H1 (cell line): Measurements from ENCODE around the gene APBA3. TPM values are rescaled to one million over a fixed set of nuclear protein-coding genes. Genes with fewer than 3 reads are reported as not detected.

Experiments used
- CTCF ChIA-PET: fragments of 300-600 bp; sonication (Branson Sonifier 250); formaldehyde crosslinking; loops from one replicate; lab custom pipeline; 2021; ENCODE audit not compliant: partially characterized antibody; lab: Charles Lee
- POLR2A ChIA-PET: fragments of 300-600 bp; sonication (Branson Sonifier 250); formaldehyde crosslinking; loops from one replicate; lab custom pipeline; 2021; ENCODE audit warnings: inconsistent platforms; ENCODE audit not compliant: partially characterized antibody; lab: Charles Lee
- DNase-seq, 2 experiments: peaks; one replicate each; pipeline versions ENCODE4 v3.0.0 to v3.0.0-alpha.2; 2010 to 2022; ENCODE audit warnings: low spot score in 2 of 2, low read depth in 1 of 2, mixed read lengths in 1 of 2
- FAIRE-seq: peaks from 2 replicates; lab custom pipeline; 2011; peaks lifted over from hg19 to GRCh38; lab: Jason Lieb, UNC
- H2AFZ ChIP-seq: 2 replicates; pipeline ENCODE4 v1.8.1; 2012; ENCODE audit warnings: low read length, inconsistent platforms
- H2AK5ac ChIP-seq: 2 replicates; pipeline ENCODE4 v1.6.1; 2013; ENCODE audit warnings: low read depth, low read length
- H2BK120ac ChIP-seq: replicated peaks from 2 replicates; pipeline ENCODE3; 2013; ENCODE audit warnings: low read depth, low read length, inconsistent platforms
- H2BK12ac ChIP-seq: 2 replicates; pipeline ENCODE4 v1.6.1; 2013; ENCODE audit warnings: low read depth, low read length
- H2BK15ac ChIP-seq: 2 replicates; pipeline ENCODE4 v1.6.1; 2013; ENCODE audit warnings: low read length
- H2BK20ac ChIP-seq: 2 replicates; pipeline ENCODE4 v1.6.1; 2013; ENCODE audit warnings: low read length
- H2BK5ac ChIP-seq: 2 replicates; pipeline ENCODE4 v1.6.1; 2013; ENCODE audit warnings: low read depth, low read length
- H3K14ac ChIP-seq: 2 replicates; pipeline ENCODE4 v1.6.1; 2013; ENCODE audit warnings: inconsistent platforms; ENCODE audit not compliant: insufficient read length
- H3K18ac ChIP-seq: 2 replicates; pipeline ENCODE4 v1.6.1; 2013; ENCODE audit warnings: low read length; ENCODE audit errors: extremely low read depth
- H3K23ac ChIP-seq: 2 replicates; pipeline ENCODE4 v1.6.1; 2013; ENCODE audit warnings: inconsistent platforms; ENCODE audit not compliant: insufficient read length
- H3K23me2 ChIP-seq: 2 replicates; pipeline ENCODE4 v1.6.1; 2013; ENCODE audit warnings: low read depth, low read length
- H3K27ac ChIP-seq: 2 replicates; pipeline ENCODE4 v1.6.1; 2011; ENCODE audit warnings: low read depth, low read length, inconsistent platforms
- H3K27me3 ChIP-seq, 4 experiments: replicated peaks in 1 of 4; 1 replicate in 1 of 4; 2 replicates in 3 of 4; pipeline versions ENCODE4 v1.6.1 to v1.8.1; 2011 to 2013; ENCODE audit warnings: low read length in 3 of 4, mild to moderate bottlenecking in 3 of 4, inconsistent platforms in 2 of 4, mixed read lengths in 2 of 4, moderate library complexity in 1 of 4; ENCODE audit not compliant: control insufficient read depth in 3 of 4, insufficient read depth in 3 of 4; ENCODE audit errors: extremely low read depth in 1 of 4
- H3K36me3 ChIP-seq, 4 experiments: 2 replicates each; pipeline versions ENCODE4 v1.6.1 to v1.8.1; 2011 to 2013; ENCODE audit warnings: mild to moderate bottlenecking in 4 of 4, low read length in 3 of 4, moderate library complexity in 2 of 4, control low read depth in 1 of 4, inconsistent platforms in 1 of 4; ENCODE audit not compliant: insufficient read depth in 4 of 4, control insufficient read depth in 2 of 4
- H3K4ac ChIP-seq: replicated peaks from 2 replicates; pipeline ENCODE3; 2013; ENCODE audit warnings: low read length, low read depth, mixed read lengths, inconsistent platforms; ENCODE audit not compliant: insufficient read length
- H3K4me1 ChIP-seq, 4 experiments: replicated peaks in 1 of 4; 1 replicate in 1 of 4; 2 replicates in 3 of 4; pipeline versions ENCODE4 v1.6.1 to v1.8.1; 2011 to 2013; ENCODE audit warnings: low read length in 3 of 4, inconsistent platforms in 2 of 4, mixed read lengths in 1 of 4; ENCODE audit not compliant: insufficient read depth in 4 of 4, control insufficient read depth in 3 of 4
- H3K4me2 ChIP-seq, 2 experiments: 2 replicates each; pipeline versions ENCODE4 v1.6.1 to v1.8.1; 2011 to 2013; ENCODE audit warnings: low read depth in 2 of 2, low read length in 2 of 2, control low read depth in 1 of 2, inconsistent platforms in 1 of 2, mild to moderate bottlenecking in 1 of 2; ENCODE audit not compliant: insufficient read depth in 1 of 2
- H3K4me3 ChIP-seq, 4 experiments: fragments of 200-600, 300-600 bp in 1 of 4; sonication (generic), shearing (Covaris generic), sonication (Bioruptor Twin) in 1 of 4; 2 replicates each; pipeline versions ENCODE4 v1.5.1 to v1.8.1; 2011 to 2016; ENCODE audit warnings: low read length in 4 of 4, low read depth in 3 of 4, control low read depth in 2 of 4, inconsistent platforms in 2 of 4, mild to moderate bottlenecking in 2 of 4, mixed read lengths in 1 of 4, moderate library complexity in 1 of 4; ENCODE audit not compliant: insufficient read depth in 2 of 4; ENCODE audit errors: extremely low read depth in 1 of 4
- H3K56ac ChIP-seq: replicated peaks from 2 replicates; pipeline ENCODE3; 2013; ENCODE audit warnings: low read depth, mild to moderate bottlenecking, mixed read lengths, low read length, inconsistent platforms; ENCODE audit not compliant: insufficient read length
- H3K79me1 ChIP-seq: 2 replicates; pipeline ENCODE4 v1.6.1; 2013; ENCODE audit warnings: low read depth, low read length, control low read depth
- H3K79me2 ChIP-seq, 2 experiments: 2 replicates each; pipeline versions ENCODE4 v1.6.1 to v1.8.1; 2012 to 2013; ENCODE audit warnings: low read length in 2 of 2, mild to moderate bottlenecking in 2 of 2, inconsistent platforms in 1 of 2; ENCODE audit not compliant: insufficient read depth in 2 of 2, control insufficient read depth in 1 of 2
- H3K9ac ChIP-seq, 4 experiments: replicated peaks in 1 of 4; 1 replicate in 1 of 4; 2 replicates in 3 of 4; pipeline versions ENCODE4 v1.6.1 to v1.8.1; 2011 to 2013; ENCODE audit warnings: low read depth in 3 of 4, low read length in 3 of 4, control low read depth in 2 of 4, mild to moderate bottlenecking in 2 of 4, moderate library complexity in 2 of 4, inconsistent platforms in 1 of 4; ENCODE audit errors: extremely low read depth in 1 of 4
- H3K9me3 ChIP-seq, 2 experiments: 2 replicates each; pipeline versions ENCODE4 v1.6.1 to v1.8.1; 2012 to 2013; ENCODE audit warnings: mild to moderate bottlenecking in 2 of 2, moderate library complexity in 2 of 2, control low read depth in 1 of 2, inconsistent platforms in 1 of 2, low read depth in 1 of 2, low read length in 1 of 2, mixed read lengths in 1 of 2; ENCODE audit not compliant: insufficient read depth in 2 of 2
- H4K20me1 ChIP-seq, 2 experiments: replicated peaks in 1 of 2; 2 replicates each; pipeline versions ENCODE3 to v1.8.1; 2011 to 2013; ENCODE audit warnings: inconsistent platforms in 2 of 2, low read length in 2 of 2, mild to moderate bottlenecking in 1 of 2; ENCODE audit not compliant: insufficient read depth in 2 of 2, control insufficient read depth in 1 of 2
- H4K5ac ChIP-seq: 2 replicates; pipeline ENCODE4 v1.6.1; 2013; ENCODE audit warnings: low read length, low read depth, mixed read lengths, inconsistent platforms; ENCODE audit not compliant: insufficient read length
- H4K8ac ChIP-seq: 2 replicates; pipeline ENCODE4 v1.8.0; 2013; ENCODE audit warnings: mild to moderate bottlenecking, moderate library complexity, low read length, inconsistent platforms; ENCODE audit not compliant: insufficient read depth; ENCODE audit errors: extremely low read depth
- H4K91ac ChIP-seq: replicated peaks from 2 replicates; pipeline ENCODE3; 2013; ENCODE audit warnings: low read length, mixed read lengths, inconsistent platforms; ENCODE audit not compliant: insufficient read length
- CREB1 ChIP-seq: IDR thresholded peaks from 2 replicates; pipeline ENCODE4 v1.6.1; 2012; ENCODE audit warnings: inconsistent platforms
- EGR1 ChIP-seq: IDR thresholded peaks from 2 replicates; pipeline ENCODE4 v1.6.1; 2011; ENCODE audit warnings: low read depth, low read length, borderline replicate concordance
- EP300 ChIP-seq, 2 experiments: IDR thresholded peaks; 1 replicate in 1 of 2; 2 replicates in 1 of 2; pipeline ENCODE4 v1.6.1; 2011 to 2012; ENCODE audit warnings: low read depth in 2 of 2, low read length in 2 of 2, mild to moderate bottlenecking in 2 of 2, borderline replicate concordance in 1 of 2, inconsistent platforms in 1 of 2, moderate library complexity in 1 of 2
- FOSL1 ChIP-seq: IDR thresholded peaks from 2 replicates; pipeline ENCODE4 v1.6.1; 2011; ENCODE audit warnings: mild to moderate bottlenecking, low read depth, low read length, moderate library complexity; ENCODE audit not compliant: insufficient read depth
- JUND ChIP-seq: IDR thresholded peaks from 2 replicates; pipeline ENCODE4 v1.6.1; 2011; ENCODE audit warnings: mild to moderate bottlenecking, improper control_type of control experiment, low read length
- WGBS, 2 experiments: shearing (Covaris generic) in 1 of 2; methylation state at CpG; one replicate each; pipeline versions ENCODE4 v1.1.6 to v1.1.7; 2013 to 2015; ENCODE audit warnings: low lambda C conversion rate in 2 of 2, mixed read lengths in 2 of 2, inconsistent platforms in 1 of 2, low coverage in 1 of 2, missing lambda C conversion rate in 1 of 2; ENCODE audit not compliant: insufficient replicate concordance in 2 of 2, insufficient coverage in 1 of 2, insufficient read length in 1 of 2; ENCODE audit errors: extremely low coverage in 1 of 2, missing lambda C conversion rate in 1 of 2; 5-methylcytosine and 5-hydroxymethylcytosine counted together
- polyA plus RNA-seq, 7 experiments: library from polyadenylated mRNA; depleted of rRNA in 3 of 7; stranded (reverse) in 5 of 7; unstranded in 2 of 7; fragments of >200 nt in 5 of 7; fragments of 200-250 nt in 2 of 7; gene quantifications; 1 replicate in 5 of 7; 2 replicates in 1 of 7; 4 replicates in 1 of 7; pipeline versions ENCODE4 v1.2.1 to v1.2.3, GENCODE V29; 2011 to 2013; ENCODE audit warnings: missing spikeins in 2 of 7, mixed read lengths in 2 of 7
- total RNA-seq: library from RNA; stranded (reverse); fragmentation: NEBNext Ultra II Directional; extraction: Animal tissue kit (Norgen Biotek cat#: 25700); gene quantifications from 2 replicates; pipeline ENCODE4 v1.2.1, GENCODE V29; 2021
- TF ChIP-seq, protein P1 (sequence below): IDR thresholded peaks from 2 replicates; pipeline ENCODE4 v1.6.1; 2012; ENCODE audit warnings: inconsistent platforms
- TF ChIP-seq, protein P2 (sequence below), 3 experiments: IDR thresholded peaks; 1 replicate in 2 of 3; 2 replicates in 1 of 3; pipeline versions ENCODE4 v1.5.1 to v1.6.1; 2011; ENCODE audit warnings: low read length in 3 of 3, mild to moderate bottlenecking in 3 of 3, inconsistent platforms in 2 of 3, low read depth in 1 of 3, moderate library complexity in 1 of 3; ENCODE audit not compliant: insufficient read depth in 1 of 3; ENCODE audit errors: control extremely low read depth in 1 of 3

Gene APBA3
- total and polyA plus RNA-seq, 2 of the 8 experiments (the other 6 are each of a cell fraction or from before 2014, with no cell fraction given), result 21.4 to 36.9 TPM

DNA sequence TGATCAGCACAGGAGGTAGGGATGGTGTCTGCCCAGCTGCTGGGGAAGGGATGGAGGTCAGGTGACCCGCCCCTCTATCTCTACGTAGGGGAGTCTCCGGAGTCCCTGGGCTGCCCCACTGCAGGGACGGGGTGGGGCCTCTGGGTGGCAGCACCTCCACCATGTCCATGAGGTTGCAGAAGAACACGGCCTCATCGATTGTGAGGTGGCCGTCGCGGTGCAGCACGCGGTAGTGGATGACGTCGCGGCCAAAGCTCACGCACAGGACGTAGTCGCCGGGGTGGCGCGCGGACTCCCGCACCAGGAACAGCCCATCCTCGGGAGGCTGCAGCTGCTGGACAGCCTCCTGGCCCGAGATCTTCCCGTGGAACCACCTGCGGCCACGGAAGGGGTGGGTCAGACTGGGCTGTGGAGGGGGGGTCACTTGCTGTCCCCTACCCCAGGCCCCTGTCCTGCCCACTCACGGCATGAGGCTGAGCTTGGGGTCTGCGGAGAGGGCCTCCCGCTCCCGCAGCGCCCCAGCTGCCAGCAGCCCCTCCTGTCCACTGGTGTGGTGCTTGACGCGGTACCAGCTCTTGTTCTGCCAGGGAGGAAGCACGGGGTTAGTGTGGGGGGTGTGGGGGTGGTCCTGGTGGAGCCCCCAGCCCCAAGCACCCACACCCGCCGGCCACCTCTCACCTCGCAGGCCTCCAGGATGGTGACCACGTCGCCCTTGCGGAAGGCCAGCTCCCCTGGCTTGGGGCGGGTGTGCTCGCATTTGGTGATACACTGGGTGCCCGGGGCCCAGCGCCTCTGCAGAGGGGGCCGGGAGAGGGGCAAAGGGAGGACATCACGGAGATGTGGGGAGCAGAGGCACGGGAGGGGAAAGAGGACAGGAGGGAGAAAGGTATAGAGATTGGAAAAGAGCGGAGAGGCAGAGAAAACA, 22.4 kb upstream of the APBA3 start:
- ChIA-PET CTCF (interaction anchor here (0.6 to 2.4 kb wide), 25 partner anchors 9 to 209 kb away, joined by 3 to 17 read pairs (median 4); partner anchors contain the start of genes MRPL54 and RAX2), POLR2A (interaction anchor here (0.8 to 4.4 kb wide), 7 partner anchors 9 to 202 kb away, joined by 3 to 19 read pairs (median 5); partner anchors contain the start of genes APBA3, EEF2, MRPL54 and NMRK2)
- WGBS, 2 experiments, result 80% methylated on average over 43 of the region's 49 CpGs; no CpG with 5 or more reads in 1 of the 2 experiments
- no peak for TF ChIP-seq EGR1
- TF ChIP-seq, protein P1, sequence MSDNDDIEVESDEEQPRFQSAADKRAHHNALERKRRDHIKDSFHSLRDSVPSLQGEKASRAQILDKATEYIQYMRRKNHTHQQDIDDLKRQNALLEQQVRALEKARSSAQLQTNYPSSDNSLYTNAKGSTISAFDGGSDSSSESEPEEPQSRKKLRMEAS, result peak; percentile 97
- no peak for TF ChIP-seq EP300 (IDR thresholded peaks at IDR 0.05; ENCODE audit: borderline replicate concordance in 1 of 2, low read depth in 2 of 2, low read length in 2 of 2)
- TF ChIP-seq JUND, result 0 out of 2 replicates have a peak, but pooled peaks have one; percentile 27
- no peak for TF ChIP-seq FOSL1
- TF ChIP-seq, protein P2, sequence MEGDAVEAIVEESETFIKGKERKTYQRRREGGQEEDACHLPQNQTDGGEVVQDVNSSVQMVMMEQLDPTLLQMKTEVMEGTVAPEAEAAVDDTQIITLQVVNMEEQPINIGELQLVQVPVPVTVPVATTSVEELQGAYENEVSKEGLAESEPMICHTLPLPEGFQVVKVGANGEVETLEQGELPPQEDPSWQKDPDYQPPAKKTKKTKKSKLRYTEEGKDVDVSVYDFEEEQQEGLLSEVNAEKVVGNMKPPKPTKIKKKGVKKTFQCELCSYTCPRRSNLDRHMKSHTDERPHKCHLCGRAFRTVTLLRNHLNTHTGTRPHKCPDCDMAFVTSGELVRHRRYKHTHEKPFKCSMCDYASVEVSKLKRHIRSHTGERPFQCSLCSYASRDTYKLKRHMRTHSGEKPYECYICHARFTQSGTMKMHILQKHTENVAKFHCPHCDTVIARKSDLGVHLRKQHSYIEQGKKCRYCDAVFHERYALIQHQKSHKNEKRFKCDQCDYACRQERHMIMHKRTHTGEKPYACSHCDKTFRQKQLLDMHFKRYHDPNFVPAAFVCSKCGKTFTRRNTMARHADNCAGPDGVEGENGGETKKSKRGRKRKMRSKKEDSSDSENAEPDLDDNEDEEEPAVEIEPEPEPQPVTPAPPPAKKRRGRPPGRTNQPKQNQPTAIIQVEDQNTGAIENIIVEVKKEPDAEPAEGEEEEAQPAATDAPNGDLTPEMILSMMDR (IDR thresholded peaks at IDR 0.05; ENCODE audit: control extremely low read depth in 1 of 3, insufficient read depth in 1 of 3, low read depth in 1 of 3, low read length in 3 of 3), result peak; percentile 68 to 87 (median 85)
- peak; percentile 73 for TF ChIP-seq CREB1

More for the DNA sequence above, 22.4 kb upstream of the APBA3 start:
- Histone ChIP-seq H3K18ac (no peak overlapping the region), H3K9ac (no peak overlapping the region), H3K4me1 (peaks cover 0 to 9% (median 1%) of the 10 kb centered on the region in 4 experiments; a peak in 3 of 7 replicates), H2BK12ac (no peak overlapping the region), H3K4me2 (no peak overlapping the region), H2BK20ac (no peak overlapping the region), H4K8ac (peak overlapping the region; percentile 68; the same call in 1 of the 2 replicates), H3K27ac (no peak overlapping the region), H2BK120ac (no peak overlapping the region), H3K27me3 (peaks cover 0 to 17% (median 7%) of the 10 kb centered on the region in 4 experiments; a peak in 6 of 7 replicates), H3K79me1 (no peaks in the 10 kb centered on the region), H2AK5ac (peak overlapping the region; percentile 54; the same call in 1 of the 2 replicates), H4K91ac (no peak overlapping the region), H3K79me2 (no peaks in the 10 kb centered on the region), H2BK5ac (no peak overlapping the region), H3K23me2 (peaks cover 7% of the 10 kb centered on the region; the same call in 1 of the 2 replicates), H3K9me3 (peaks cover 17 to 22% of the 10 kb centered on the region in 2 experiments), H4K20me1 (no peaks in the 10 kb centered on the region), H3K4ac (no peak overlapping the region), H3K36me3 (peaks cover 0 to 14% (median 3%) of the 10 kb centered on the region in 4 experiments; a peak in 2 of 8 replicates), H3K23ac (no peak overlapping the region), H4K5ac (no peak overlapping the region), H2AFZ (no peak overlapping the region), H2BK15ac (0 out of 2 replicates have a peak overlapping the region, but pooled peaks have one; percentile 16), H3K56ac (no peak overlapping the region), H3K4me3 (no peak overlapping the region), H3K14ac (no peak overlapping the region)
- DNase-seq, result peak in 1 of 2 experiments; percentile 79
- FAIRE-seq, result no peak
